Posterior cingulate gyrus (tissue), 11 donors: ENCODE measurements around the gene TUBB2B.
"Not testable (repeated sequence)": the region's sequence is repeated elsewhere in the genome, so short reads cannot be mapped to it uniquely, and the experiment has no call there.

ENCODE experiments used
- DNase-seq, 10 donors: peaks; one replicate each; pipeline versions ENCODE4 v3.0.0 to v3.0.0-alpha.2; 2020 to 2021; ENCODE audit warnings: mixed read lengths in 3 of 10
- intact Hi-C: fragments of 100-400 bp; cut with DNase I; formaldehyde crosslinking; loops from one replicate; pipeline ENCODE4 v1.15.1; 2023

TUBB2B gene

DNA sequence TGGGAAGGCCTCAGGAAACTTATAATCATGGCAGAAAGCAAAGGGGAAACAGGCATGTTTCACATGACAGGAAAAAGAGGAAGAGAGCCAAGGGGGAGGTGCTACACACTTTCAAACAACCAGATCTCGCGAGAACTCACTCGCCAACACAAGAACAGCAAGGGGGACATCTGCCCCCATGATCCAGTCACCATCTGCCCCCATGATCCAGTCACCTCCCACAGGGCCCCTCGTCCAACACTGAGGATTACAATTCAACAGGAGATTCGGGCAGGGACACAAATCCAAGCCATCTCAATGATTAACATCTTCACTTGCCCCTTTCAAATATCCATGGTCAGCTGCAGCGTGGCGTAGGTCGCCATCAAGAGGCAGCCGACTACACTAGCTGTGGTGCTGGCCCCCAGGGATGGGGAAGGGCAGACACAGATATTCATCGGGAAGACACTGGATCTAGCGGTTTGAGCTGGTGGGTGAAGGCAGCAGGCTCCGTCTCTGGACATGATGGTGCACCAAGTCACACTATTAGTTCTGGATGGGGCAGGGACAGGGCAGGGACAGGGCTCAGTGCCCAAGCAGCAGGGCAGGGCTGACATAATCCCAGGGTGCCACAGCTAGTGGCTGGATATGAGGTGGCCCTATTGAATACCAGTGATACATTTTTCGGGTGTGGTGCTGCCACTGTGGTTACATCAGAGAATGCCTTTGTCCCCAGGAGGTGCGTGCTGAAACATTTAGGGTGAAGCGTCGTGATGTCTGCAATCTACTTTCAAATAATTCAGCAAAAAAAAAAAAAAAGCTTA is 31.6 kb downstream of the TUBB2B start:
- peak in 2 of 10 donors; percentile 25 to 83 for DNase-seq
- intact Hi-C loops = no loop called here

GRCh38 chr6:3195420-3195694 is 32.1 kb downstream of the TUBB2B start:
- no peak for DNase-seq
- intact Hi-C loops = no loop called here

- intact Hi-C loops = no loop called here
- DNase-seq = peak in 9 of 10 donors; percentile 53 to 93 (median 75)
Observed at GRCh38 chr6:3194535-3195419, 32.7 kb downstream of the TUBB2B start.

DNA sequence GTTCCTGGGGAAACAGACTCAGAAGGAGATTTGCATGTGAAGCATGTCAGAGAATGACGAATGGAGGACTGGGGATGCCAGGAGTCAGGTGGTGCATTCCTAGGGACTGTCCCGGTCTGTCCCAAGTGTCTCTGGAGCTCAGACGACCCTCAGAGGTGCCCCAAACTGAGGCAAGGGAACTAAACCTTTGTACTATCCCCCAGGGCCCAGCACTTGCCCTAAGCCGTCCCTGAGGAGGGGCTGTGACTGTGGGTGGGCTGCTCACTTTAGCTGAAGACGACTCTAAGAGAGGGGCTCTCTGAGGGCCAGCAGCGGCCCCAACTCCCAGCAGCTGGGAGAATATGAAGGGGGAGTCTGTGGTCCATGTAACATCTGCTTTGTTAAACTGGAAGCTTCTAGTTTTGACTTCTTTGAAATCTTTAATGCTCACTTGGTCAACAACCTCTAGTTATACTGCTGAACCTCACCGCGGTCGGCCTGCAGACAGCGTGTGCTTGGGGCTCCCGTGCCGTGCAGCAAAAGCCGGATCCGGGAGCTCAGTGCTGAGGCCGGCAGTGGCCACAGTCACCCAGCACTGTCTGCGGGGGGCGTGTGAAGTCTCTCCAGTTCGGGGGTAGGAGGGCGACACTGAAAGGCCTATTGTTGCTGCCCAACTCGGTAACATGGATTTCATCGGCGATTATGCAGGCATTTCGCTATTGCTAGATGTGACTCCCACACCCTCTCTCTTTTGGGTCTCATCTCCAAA is 34.2 kb downstream of the TUBB2B start:
- DNase-seq = peak in 3 of 10 donors; percentile 25 to 80 (median 29)
- intact Hi-C loops = no loop called here

GRCh38 chr6:3190779-3191178 is 36.7 kb downstream of the TUBB2B start:
- intact Hi-C loops = no loop called here
- no peak for DNase-seq

DNA sequence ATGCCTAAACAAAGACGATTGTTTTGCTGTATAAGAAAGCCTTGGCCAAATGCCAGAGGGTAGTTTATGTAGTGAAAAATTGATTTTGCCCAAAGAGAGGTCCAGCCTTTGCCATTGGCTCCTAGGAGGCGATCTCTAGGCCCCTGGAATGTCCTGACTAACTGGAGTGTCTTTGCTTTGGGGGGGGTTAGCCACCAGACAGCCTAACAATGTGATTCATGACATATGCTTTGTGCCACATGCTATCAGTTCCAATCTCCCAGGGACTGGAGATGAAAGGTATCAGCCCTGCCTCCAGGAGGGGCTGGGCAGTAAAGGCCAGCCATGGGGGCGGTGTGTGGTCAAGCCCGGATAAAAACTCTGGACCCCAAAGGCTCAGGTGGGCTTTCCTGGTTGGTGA is 37.4 kb downstream of the TUBB2B start:
- DNase-seq = no peak
- intact Hi-C loops = no loop called here

DNA sequence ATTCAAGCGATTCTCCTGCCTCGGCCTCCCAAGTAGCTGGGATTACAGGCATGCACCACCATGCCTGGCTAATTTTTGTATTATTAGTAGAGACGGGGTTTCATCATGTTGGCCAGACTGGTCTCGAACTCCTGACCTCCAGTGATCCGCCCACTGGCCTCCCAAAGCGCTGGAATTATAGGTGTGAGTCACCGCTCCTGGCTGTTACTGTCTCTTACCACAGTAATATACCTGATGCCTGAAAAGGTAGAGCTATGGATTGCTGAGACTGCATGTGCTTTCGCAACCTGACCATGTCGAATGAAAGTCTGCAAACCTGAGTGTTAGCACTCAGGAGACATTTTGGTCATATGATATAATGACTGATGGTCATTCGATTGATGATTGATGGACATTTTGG is 38.3 kb downstream of the TUBB2B start:
- intact Hi-C loops, DNase-seq: not testable (repeated sequence)

DNA sequence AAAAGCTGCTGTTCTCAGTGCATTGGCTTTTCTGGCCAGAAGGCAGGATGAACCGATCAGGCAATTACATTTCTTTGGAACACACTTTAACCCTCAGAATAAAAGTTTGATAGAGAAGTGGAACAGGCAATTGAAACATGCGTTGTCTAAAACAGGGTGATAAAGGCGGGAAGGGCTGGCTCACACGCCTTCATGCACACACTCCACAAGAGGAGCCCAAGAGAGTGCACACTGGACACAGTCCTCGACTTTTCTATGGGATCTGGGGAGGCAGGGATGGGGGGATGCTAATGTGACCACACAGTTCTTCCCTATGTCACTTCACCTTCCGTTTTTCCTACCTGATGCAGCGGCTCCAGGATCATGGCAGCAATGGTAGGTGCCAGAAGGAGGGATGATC is 39.2 kb downstream of the TUBB2B start:
- intact Hi-C loops = no loop called here
- DNase-seq = no peak

GRCh38 chr6:3186974-3187382 is 40.5 kb downstream of the TUBB2B start:
- intact Hi-C loops = no loop called here

GRCh38 chr6:3183066-3183465 is 44.4 kb downstream of the TUBB2B start:
- intact Hi-C loops = no loop called here
- peak in 1 of 10 donors; percentile 3 for DNase-seq

More at GRCh38 chr6:3186974-3187382, 40.5 kb downstream of the TUBB2B start:
- no peak for DNase-seq

- no peak for DNase-seq
- intact Hi-C loops = no loop called here
Observed at GRCh38 chr6:3181105-3181504, 46.3 kb downstream of the TUBB2B start.

DNA sequence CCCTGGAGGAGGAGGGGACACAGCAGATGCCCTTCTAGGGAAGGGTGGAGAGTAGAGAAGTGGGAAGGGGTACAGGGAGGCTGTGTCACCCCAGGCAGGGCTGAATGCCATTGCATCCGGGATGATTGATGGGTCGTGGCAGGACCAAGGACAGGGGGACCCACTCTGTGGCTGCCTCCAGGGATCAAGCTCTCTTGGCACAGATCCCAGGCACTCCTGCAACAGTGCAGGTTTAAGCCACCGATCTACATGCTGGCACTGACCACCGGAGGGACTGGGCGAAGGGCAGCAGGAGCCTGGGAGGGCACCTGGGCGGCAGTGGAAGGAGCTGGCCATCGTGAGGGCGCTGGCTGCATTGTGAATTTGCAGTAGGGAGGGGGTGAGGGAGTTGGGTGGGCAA is 47.5 kb downstream of the TUBB2B start:
- DNase-seq, intact Hi-C loops: not testable (repeated sequence)

- intact Hi-C loops = not testable (repeated sequence)
- DNase-seq = peak in 1 of 10 donors; percentile 14
Observed at GRCh38 chr6:3178666-3179065, 48.8 kb downstream of the TUBB2B start.

- DNase-seq = peak in 8 of 10 donors; percentile 26 to 92 (median 62)
- intact Hi-C loops = no loop called here
Observed at GRCh38 chr6:3176562-3177355, 50.7 kb downstream of the TUBB2B start.

DNA sequence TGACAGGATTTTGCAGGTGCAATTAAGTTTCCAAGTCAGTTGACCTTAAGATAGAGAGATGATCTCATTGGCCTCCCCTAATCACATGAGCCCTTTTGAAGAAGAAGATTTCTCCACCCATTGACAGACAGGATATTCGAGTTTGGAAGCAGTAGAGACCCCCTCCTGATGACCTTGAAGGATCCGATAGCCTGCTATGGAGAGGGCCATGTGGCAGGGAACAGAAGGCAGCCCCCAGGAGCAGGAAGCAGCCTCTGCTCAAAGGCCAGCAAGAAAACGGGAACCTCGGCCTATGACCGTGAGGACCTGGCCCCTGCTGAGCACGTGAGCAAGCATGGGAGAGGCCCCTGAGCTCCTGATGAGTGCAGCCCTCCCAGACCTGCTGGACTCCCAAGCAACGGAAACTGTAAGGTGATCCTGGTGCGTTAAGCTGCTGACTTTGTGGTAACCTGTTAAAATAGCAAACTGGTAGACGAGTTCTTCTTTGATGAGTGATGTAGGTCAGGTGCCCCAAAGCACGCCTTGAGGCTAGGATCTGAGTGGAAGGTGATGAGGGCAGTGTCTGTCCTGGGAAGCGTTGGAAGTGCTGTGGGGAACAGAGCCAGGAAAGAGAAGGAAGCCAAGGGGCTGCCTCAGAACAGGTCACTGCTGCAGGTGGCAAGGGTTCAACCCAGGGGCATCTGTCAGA is 51.6 kb downstream of the TUBB2B start:
- intact Hi-C loops = no loop called here
- no peak for DNase-seq
